Measurements from ENCODE around the gene GALNT17.

GALNT17 gene

GRCh38 chr7:71132377-71133231, 660 bp downstream of the GALNT17 start:
- no peak for TF ChIP-seq TAF1 (IDR thresholded peaks at IDR 0.05; ENCODE audit: borderline replicate concordance, insufficient read depth, low read length)
- TF ChIP-seq FOXP2 (optimal IDR thresholded peaks at IDR 0.05; ENCODE audit: borderline replicate concordance, extremely low read depth, extremely low read length, insufficient read depth), result no peak
- no peak for TF ChIP-seq POLR2AphosphoS5 (IDR thresholded peaks at IDR 0.05; ENCODE audit: low read depth, low read length)
- no peak for TF ChIP-seq REST (IDR thresholded peaks at IDR 0.05; ENCODE audit: insufficient read depth in 1 of 2, low read depth in 2 of 2, low read length in 2 of 2)
- no peak for TF ChIP-seq SIN3A (IDR thresholded peaks at IDR 0.05; ENCODE audit: borderline replicate concordance, insufficient read depth, low read length)

- no peak for TF ChIP-seq POLR2AphosphoS5 (IDR thresholded peaks at IDR 0.05; ENCODE audit: low read depth, low read length)
Observed at GRCh38 chr7:71133232-71133622, 1.3 kb downstream of the GALNT17 start.

GRCh38 chr7:71133856-71134255, 1.9 kb downstream of the GALNT17 start:
- TF ChIP-seq FOXP2 (optimal IDR thresholded peaks at IDR 0.05; ENCODE audit: borderline replicate concordance, extremely low read depth, extremely low read length, insufficient read depth), result no peak
- no peak for TF ChIP-seq POLR2AphosphoS5 (IDR thresholded peaks at IDR 0.05; ENCODE audit: low read depth, low read length)
- no peak for TF ChIP-seq SIN3A (IDR thresholded peaks at IDR 0.05; ENCODE audit: borderline replicate concordance, insufficient read depth, low read length)
- no peak for TF ChIP-seq TAF1 (IDR thresholded peaks at IDR 0.05; ENCODE audit: borderline replicate concordance, insufficient read depth, low read length)
- no peak for TF ChIP-seq REST (IDR thresholded peaks at IDR 0.05; ENCODE audit: insufficient read depth in 1 of 2, low read depth in 2 of 2, low read length in 2 of 2)

- TF ChIP-seq FOXP2 (optimal IDR thresholded peaks at IDR 0.05; ENCODE audit: borderline replicate concordance, extremely low read depth, extremely low read length, insufficient read depth), result no peak
- TF ChIP-seq TAF1 (IDR thresholded peaks at IDR 0.05; ENCODE audit: borderline replicate concordance, insufficient read depth, low read length), result no peak
- TF ChIP-seq REST (IDR thresholded peaks at IDR 0.05; ENCODE audit: insufficient read depth in 1 of 2, low read depth in 2 of 2, low read length in 2 of 2), result no peak
- TF ChIP-seq SIN3A (IDR thresholded peaks at IDR 0.05; ENCODE audit: borderline replicate concordance, insufficient read depth, low read length), result no peak
- TF ChIP-seq POLR2AphosphoS5 (IDR thresholded peaks at IDR 0.05; ENCODE audit: low read depth, low read length), result no peak
Observed at GRCh38 chr7:71135116-71135515, 3.2 kb downstream of the GALNT17 start.

GRCh38 chr7:71135663-71136062, 3.7 kb downstream of the GALNT17 start:
- TF ChIP-seq FOXP2 (optimal IDR thresholded peaks at IDR 0.05; ENCODE audit: borderline replicate concordance, extremely low read depth, extremely low read length, insufficient read depth) (no peak), TAF1 (IDR thresholded peaks at IDR 0.05; ENCODE audit: borderline replicate concordance, insufficient read depth, low read length) (no peak), REST (IDR thresholded peaks at IDR 0.05; ENCODE audit: insufficient read depth in 1 of 2, low read depth in 2 of 2, low read length in 2 of 2) (no peak), POLR2AphosphoS5 (IDR thresholded peaks at IDR 0.05; ENCODE audit: low read depth, low read length) (no peak), SIN3A (IDR thresholded peaks at IDR 0.05; ENCODE audit: borderline replicate concordance, insufficient read depth, low read length) (no peak)
